Endothelial cell of umbilical vein (primary cell): ENCODE results near the gene SERTAD1. TPM values are rescaled to one million over a fixed set of nuclear protein-coding genes. Genes with fewer than 3 reads are reported as not detected.

Source experiments
- BruUV-seq: library from RNA; stranded (reverse); fragments of 400-500 nt; replicated peaks from 2 replicates; lab custom pipeline; 2021; lab: Mats Ljungman, UMichigan
- CTCF ChIA-PET: fragments of 300-600, 350-600 bp; sonication (Branson Sonifier 250); formaldehyde crosslinking; loops from one replicate; lab custom pipeline; 2021; ENCODE audit warnings: antibody characterized with exemption, inconsistent platforms; lab: Charles Lee
- POLR2A ChIA-PET: fragments of 300-600, 350-600 bp; sonication (Branson Sonifier 250); formaldehyde crosslinking; loops from one replicate; lab custom pipeline; 2021; ENCODE audit warnings: antibody characterized with exemption, inconsistent platforms; lab: Charles Lee
- DNase-seq: peaks from one replicate; pipeline ENCODE4 v3.0.0-alpha.2; 2011; ENCODE audit warnings: low read depth, low spot score
- FAIRE-seq: peaks from 2 replicates; lab custom pipeline; 2011; peaks lifted over from hg19 to GRCh38; lab: Jason Lieb, UNC
- H2AFZ ChIP-seq: 2 replicates; pipeline ENCODE4 v1.6.0; 2012; ENCODE audit warnings: low read depth, low read length, control low read depth, inconsistent platforms
- H3K27ac ChIP-seq: 2 replicates; pipeline ENCODE4 v1.5.1; 2011; ENCODE audit warnings: low read depth, mild to moderate bottlenecking, control low read depth, low read length, moderate library complexity; ENCODE audit not compliant: insufficient read depth
- H3K27me3 ChIP-seq, 2 experiments: 2 replicates each; pipeline versions ENCODE4 v1.6.0 to v1.6.1; 2011; ENCODE audit warnings: low read length in 2 of 2, mixed read lengths in 1 of 2; ENCODE audit not compliant: control insufficient read depth in 2 of 2, insufficient read depth in 2 of 2
- H3K36me3 ChIP-seq, 2 experiments: 2 replicates in 1 of 2; 3 replicates in 1 of 2; pipeline ENCODE4 v1.5.1; 2011; ENCODE audit warnings: low read length in 2 of 2, mild to moderate bottlenecking in 1 of 2, moderate library complexity in 1 of 2; ENCODE audit not compliant: control insufficient read depth in 2 of 2, insufficient read depth in 2 of 2; ENCODE audit errors: extremely low read depth in 1 of 2
- H3K4me1 ChIP-seq: 3 replicates; pipeline ENCODE4 v1.5.1; 2011; ENCODE audit warnings: mild to moderate bottlenecking, low read length; ENCODE audit not compliant: control insufficient read depth, insufficient read depth; ENCODE audit errors: extremely low read depth
- H3K4me2 ChIP-seq: 2 replicates; pipeline ENCODE4 v1.6.1; 2011; ENCODE audit warnings: low read length, control low read depth, mixed read lengths; ENCODE audit not compliant: insufficient read depth
- H3K4me3 ChIP-seq, 3 experiments: fragments of 200-600 bp in 1 of 3; sonication (generic), shearing (Covaris generic) in 1 of 3; replicated peaks in 1 of 3; 2 replicates each; pipeline ENCODE4 v1.5.1; 2011 to 2016; ENCODE audit warnings: control low read depth in 3 of 3, low read length in 3 of 3, mild to moderate bottlenecking in 2 of 3, inconsistent platforms in 1 of 3, low read depth in 1 of 3, moderate library complexity in 1 of 3; ENCODE audit not compliant: insufficient read depth in 1 of 3
- H3K79me2 ChIP-seq: 2 replicates; pipeline ENCODE4 v1.6.0; 2012; ENCODE audit warnings: low read length, inconsistent platforms; ENCODE audit not compliant: control insufficient read depth, insufficient read depth
- H3K9ac ChIP-seq: replicated peaks from 2 replicates; pipeline ENCODE3; 2011; ENCODE audit warnings: low read length, control low read depth; ENCODE audit not compliant: insufficient read depth; ENCODE audit errors: extremely low read depth
- H3K9me1 ChIP-seq: replicated peaks from 3 replicates; pipeline ENCODE4 v1.6.0; 2011; ENCODE audit warnings: mild to moderate bottlenecking, low read length; ENCODE audit not compliant: control insufficient read depth, insufficient read depth; ENCODE audit errors: extremely low read depth
- H3K9me3 ChIP-seq: replicated peaks from 2 replicates; pipeline ENCODE4 v1.5.1; 2012; ENCODE audit warnings: low read length, inconsistent platforms; ENCODE audit not compliant: control insufficient read depth, insufficient read depth
- H4K20me1 ChIP-seq: replicated peaks from 2 replicates; pipeline ENCODE3; 2011; ENCODE audit warnings: mild to moderate bottlenecking, low read length; ENCODE audit not compliant: control insufficient read depth, insufficient read depth; ENCODE audit errors: extremely low read depth
- EZH2 ChIP-seq: IDR thresholded peaks from 2 replicates; pipeline ENCODE4 v1.6.1; 2012; ENCODE audit warnings: borderline replicate concordance, low read depth, mild to moderate bottlenecking, moderate library complexity, low read length, inconsistent platforms; ENCODE audit not compliant: severe bottlenecking
- FOS ChIP-seq: IDR thresholded peaks from 2 replicates; pipeline ENCODE4 v1.6.1; 2011; ENCODE audit warnings: mild to moderate bottlenecking, low read length, moderate library complexity, borderline replicate concordance; ENCODE audit not compliant: insufficient read depth
- GATA2 ChIP-seq: IDR thresholded peaks from 2 replicates; pipeline ENCODE4 v1.7.0; 2011; ENCODE audit warnings: low read depth, mild to moderate bottlenecking, moderate library complexity, mixed read lengths, low read length; ENCODE audit not compliant: insufficient read length, insufficient read depth
- JUN ChIP-seq: IDR thresholded peaks from 2 replicates; pipeline ENCODE4 v1.6.1; 2011; ENCODE audit warnings: borderline replicate concordance, low read depth; ENCODE audit not compliant: insufficient read length, insufficient read depth
- MYC ChIP-seq: IDR thresholded peaks from one replicate; pipeline ENCODE4 v1.6.1; 2011; ENCODE audit warnings: mild to moderate bottlenecking, low read depth, low read length
- POLR2A ChIP-seq: IDR thresholded peaks from 2 replicates; pipeline ENCODE4 v1.6.1; 2012; ENCODE audit warnings: low read depth, mild to moderate bottlenecking, control low read depth, low read length
- POLR2AphosphoS5 ChIP-seq: IDR thresholded peaks from 2 replicates; pipeline ENCODE4 v1.6.1; 2012; ENCODE audit warnings: low read depth, mild to moderate bottlenecking, control low read depth, low read length, moderate library complexity; ENCODE audit not compliant: insufficient read depth
- dilution Hi-C: fragments of 300-500 bp; cut with MboI; formaldehyde crosslinking; loops from one replicate; pipeline ENCODE4 v1.15.0; 2019; ENCODE audit warnings: low sequenced_read_pairs; ENCODE audit not compliant: extremely low pct_ligation_motif_present
- intact Hi-C: fragments of 100-400 bp; cut with micrococcal nuclease; formaldehyde crosslinking; loops from one replicate; pipeline ENCODE4 v1.10.0; 2022
- polyA plus RNA-seq, 4 experiments: library from polyadenylated mRNA; depleted of rRNA in 3 of 4; stranded (reverse) in 3 of 4; unstranded in 1 of 4; fragments of >200 nt; gene quantifications; 2 replicates each; pipeline versions ENCODE4 v1.2.1 to v1.2.3, GENCODE V29; 2011 to 2012; ENCODE audit warnings: missing spikeins in 1 of 4
- total RNA-seq: library from RNA; stranded (reverse); gene quantifications from 2 replicates; pipeline ENCODE4 v1.2.3, GENCODE V29; 2021
- TF ChIP-seq, protein P1 (sequence below): IDR thresholded peaks from 2 replicates; pipeline ENCODE4 v1.6.1; 2011; ENCODE audit not compliant: insufficient read depth, insufficient read length
- TF ChIP-seq, protein P2 (sequence below), 2 donors: IDR thresholded peaks; 1 replicate in 1 of 2; 2 replicates in 1 of 2; pipeline ENCODE4 v1.5.1; 2011; ENCODE audit warnings: low read length in 2 of 2, mild to moderate bottlenecking in 2 of 2, moderate library complexity in 2 of 2, control low read depth in 1 of 2, inconsistent platforms in 1 of 2, low read depth in 1 of 2; ENCODE audit not compliant: insufficient read depth in 1 of 2; ENCODE audit errors: extremely low read depth in 1 of 2

The SERTAD1 gene
- total and polyA plus RNA-seq, 2 donors (not counting 3 experiments of a cell fraction or from before 2014, with no cell fraction given) = 8.8 to 15.3 TPM

DNA sequence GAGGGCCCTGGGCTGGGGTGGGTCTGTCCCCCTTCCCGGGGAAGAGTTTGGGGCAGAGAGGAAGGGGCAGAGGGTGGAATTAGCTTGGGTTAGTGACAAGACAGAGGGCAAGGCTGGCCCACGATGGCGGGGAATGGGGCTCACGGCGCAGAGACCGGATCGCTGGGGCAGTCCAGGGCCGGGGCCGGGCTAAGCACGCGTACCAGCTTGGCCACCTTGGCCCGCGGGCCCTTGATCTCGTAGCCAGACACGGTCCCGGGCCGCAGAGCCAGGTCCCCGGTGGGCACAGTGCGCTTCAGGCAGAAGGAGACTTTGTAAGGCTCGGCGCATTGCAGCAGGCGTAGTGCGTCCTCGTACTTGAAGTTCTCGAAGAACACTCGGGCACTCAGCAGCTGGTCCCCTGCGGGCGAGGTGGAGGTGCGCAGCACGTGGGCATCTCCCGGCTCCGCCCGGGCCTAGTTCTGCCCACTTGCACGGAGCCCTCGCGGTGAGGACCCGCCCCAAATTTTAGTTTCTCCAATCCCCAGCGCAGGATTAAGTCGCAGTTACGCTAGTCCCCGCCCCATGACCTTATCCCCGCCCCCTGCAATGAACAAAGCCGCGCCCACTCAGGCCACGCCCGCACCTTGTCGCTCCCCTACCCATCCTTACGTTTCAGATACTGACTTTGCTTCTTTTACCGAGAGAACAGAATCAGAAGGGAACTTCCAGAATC lies 27.2 kb downstream of the SERTAD1 start:
- peak overlapping the region; percentile 28 for H3K4me2 ChIP-seq
- CTCF ChIA-PET = no interaction called here
- H2AFZ ChIP-seq = peak overlapping the region; percentile 85

More for the DNA sequence above, 27.2 kb downstream of the SERTAD1 start:
- dilution Hi-C loops = no loop called here
- Histone ChIP-seq H3K4me3 (no peak overlapping the region), H3K79me2 (no peaks in the 10 kb centered on the region), H3K9ac (no peak overlapping the region), H3K27ac (no peak overlapping the region), H4K20me1 (no peaks in the 10 kb centered on the region), H3K9me1 (no peaks in the 10 kb centered on the region), H3K4me1 (peaks cover 2% of the 10 kb centered on the region), H3K27me3 (no peaks in the 10 kb centered on the region), H3K36me3 (no peaks in the 10 kb centered on the region), H3K9me3 (no peaks in the 10 kb centered on the region)
- intact Hi-C loops = no loop called here
- FAIRE-seq (peak; percentile 55), DNase-seq (peak; percentile 25)
- BruUV-seq = no TSS peak
- TF ChIP-seq MYC (no peak), POLR2AphosphoS5 (no peak), EZH2 (no peak), JUN (no peak), GATA2 (no peak), FOS (no peak), POLR2A (no peak)
- TF ChIP-seq, protein P1, sequence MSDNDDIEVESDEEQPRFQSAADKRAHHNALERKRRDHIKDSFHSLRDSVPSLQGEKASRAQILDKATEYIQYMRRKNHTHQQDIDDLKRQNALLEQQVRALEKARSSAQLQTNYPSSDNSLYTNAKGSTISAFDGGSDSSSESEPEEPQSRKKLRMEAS = no peak
- TF ChIP-seq, protein P2, sequence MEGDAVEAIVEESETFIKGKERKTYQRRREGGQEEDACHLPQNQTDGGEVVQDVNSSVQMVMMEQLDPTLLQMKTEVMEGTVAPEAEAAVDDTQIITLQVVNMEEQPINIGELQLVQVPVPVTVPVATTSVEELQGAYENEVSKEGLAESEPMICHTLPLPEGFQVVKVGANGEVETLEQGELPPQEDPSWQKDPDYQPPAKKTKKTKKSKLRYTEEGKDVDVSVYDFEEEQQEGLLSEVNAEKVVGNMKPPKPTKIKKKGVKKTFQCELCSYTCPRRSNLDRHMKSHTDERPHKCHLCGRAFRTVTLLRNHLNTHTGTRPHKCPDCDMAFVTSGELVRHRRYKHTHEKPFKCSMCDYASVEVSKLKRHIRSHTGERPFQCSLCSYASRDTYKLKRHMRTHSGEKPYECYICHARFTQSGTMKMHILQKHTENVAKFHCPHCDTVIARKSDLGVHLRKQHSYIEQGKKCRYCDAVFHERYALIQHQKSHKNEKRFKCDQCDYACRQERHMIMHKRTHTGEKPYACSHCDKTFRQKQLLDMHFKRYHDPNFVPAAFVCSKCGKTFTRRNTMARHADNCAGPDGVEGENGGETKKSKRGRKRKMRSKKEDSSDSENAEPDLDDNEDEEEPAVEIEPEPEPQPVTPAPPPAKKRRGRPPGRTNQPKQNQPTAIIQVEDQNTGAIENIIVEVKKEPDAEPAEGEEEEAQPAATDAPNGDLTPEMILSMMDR (IDR thresholded peaks at IDR 0.05; ENCODE audit: extremely low read depth in 1 of 2, insufficient read depth in 1 of 2, low read depth in 1 of 2, low read length in 2 of 2) = no peak
- POLR2A ChIA-PET = no interaction called here
